H9 (cell line): ENCODE data around the gene TSPYL2. TPM values are rescaled to one million over a fixed set of nuclear protein-coding genes. Genes with fewer than 3 reads are reported as not detected.
A peak's percentile ranks its signal among the peaks of the same experiment; 100 is the strongest.

Experiments used
- DNase-seq: peaks from one replicate; pipeline ENCODE4 v3.0.0-alpha.2; 2017
- H2AFZ ChIP-seq: one replicate; pipeline ENCODE4 v1.6.1; 2013; ENCODE audit warnings: mild to moderate bottlenecking, low read length, control low read depth, moderate library complexity
- H2AK5ac ChIP-seq: 2 replicates; pipeline ENCODE4 v1.6.1; 2013; ENCODE audit warnings: low read length, control low read depth, mixed read lengths; ENCODE audit not compliant: insufficient read length
- H2BK120ac ChIP-seq: one replicate; pipeline ENCODE4 v1.6.1; 2013; ENCODE audit warnings: low read depth, mild to moderate bottlenecking, low read length, control low read depth, inconsistent platforms; ENCODE audit not compliant: poor library complexity, severe bottlenecking
- H2BK12ac ChIP-seq: 2 replicates; pipeline ENCODE4 v1.6.1; 2013; ENCODE audit warnings: low read length, control low read depth, mixed read lengths, low read depth; ENCODE audit not compliant: insufficient read length
- H2BK15ac ChIP-seq: 2 replicates; pipeline ENCODE4 v1.6.1; 2013; ENCODE audit warnings: low read depth, low read length, control low read depth
- H2BK20ac ChIP-seq: one replicate; pipeline ENCODE4 v1.6.1; 2013; ENCODE audit warnings: low read depth, mild to moderate bottlenecking, low read length, control low read depth, inconsistent platforms; ENCODE audit not compliant: poor library complexity, severe bottlenecking
- H2BK5ac ChIP-seq: 2 replicates; pipeline ENCODE4 v1.6.1; 2013; ENCODE audit warnings: low read length, control low read depth, mixed read lengths; ENCODE audit not compliant: insufficient read length
- H3K14ac ChIP-seq: 2 replicates; pipeline ENCODE4 v1.6.1; 2013; ENCODE audit warnings: low read length, control low read depth; ENCODE audit not compliant: insufficient read depth
- H3K18ac ChIP-seq: 2 replicates; pipeline ENCODE4 v1.6.1; 2013; ENCODE audit warnings: low read depth, mild to moderate bottlenecking, mixed read lengths, low read length, control low read depth; ENCODE audit not compliant: insufficient read length
- H3K23ac ChIP-seq: 2 replicates; pipeline ENCODE4 v1.6.1; 2013; ENCODE audit warnings: low read length, control low read depth, mixed read lengths, low read depth; ENCODE audit not compliant: insufficient read length
- H3K23me2 ChIP-seq: 2 replicates; pipeline ENCODE4 v1.6.1; 2013; ENCODE audit warnings: low read depth, mild to moderate bottlenecking, mixed read lengths, low read length, control low read depth; ENCODE audit not compliant: insufficient read length, poor library complexity, severe bottlenecking
- H3K27ac ChIP-seq: 2 replicates; pipeline ENCODE4 v1.5.1; 2013; ENCODE audit warnings: low read length, control low read depth, mixed read lengths, low read depth; ENCODE audit not compliant: insufficient read length
- H3K27me3 ChIP-seq: 2 replicates; pipeline ENCODE4 v1.6.1; 2013; ENCODE audit warnings: low read length, control low read depth, inconsistent platforms; ENCODE audit not compliant: insufficient read depth
- H3K4ac ChIP-seq: 2 replicates; pipeline ENCODE4 v1.6.1; 2013; ENCODE audit warnings: low read depth, mild to moderate bottlenecking, control low read depth, inconsistent platforms, low read length, moderate library complexity
- H3K4me1 ChIP-seq: 2 replicates; pipeline ENCODE4 v1.6.1; 2013; ENCODE audit warnings: low read length, control low read depth, inconsistent platforms; ENCODE audit not compliant: insufficient read depth
- H3K4me2 ChIP-seq: 2 replicates; pipeline ENCODE4 v1.6.1; 2013; ENCODE audit warnings: low read length, control low read depth, mixed read lengths; ENCODE audit not compliant: insufficient read length, insufficient read depth
- H3K56ac ChIP-seq: 2 replicates; pipeline ENCODE4 v1.6.1; 2013; ENCODE audit warnings: low read depth, mild to moderate bottlenecking, mixed read lengths, low read length, control low read depth; ENCODE audit not compliant: insufficient read length
- H3K79me1 ChIP-seq: 2 replicates; pipeline ENCODE4 v1.6.1; 2013; ENCODE audit warnings: low read depth, mild to moderate bottlenecking, moderate library complexity, low read length, control low read depth, inconsistent platforms; ENCODE audit not compliant: insufficient read depth, poor library complexity, severe bottlenecking
- H3K79me2 ChIP-seq: 2 replicates; pipeline ENCODE4 v1.6.1; 2013; ENCODE audit warnings: low read length, control low read depth, inconsistent platforms; ENCODE audit not compliant: insufficient read depth
- H3K9ac ChIP-seq: 2 replicates; pipeline ENCODE4 v1.6.1; 2013; ENCODE audit warnings: low read length, control low read depth, mixed read lengths; ENCODE audit not compliant: insufficient read length; ENCODE audit errors: extremely low read depth
- H3K9me3 ChIP-seq: one replicate; pipeline ENCODE4 v1.6.1; 2013; ENCODE audit warnings: low read depth, low read length, inconsistent platforms; ENCODE audit not compliant: control insufficient read depth
- H3T11ph ChIP-seq: one replicate; pipeline ENCODE4 v1.6.1; 2013; ENCODE audit warnings: mild to moderate bottlenecking, low read length, control low read depth, inconsistent platforms
- H4K20me1 ChIP-seq: one replicate; pipeline ENCODE4 v1.6.1; 2013; ENCODE audit not compliant: control insufficient read depth, insufficient read length, insufficient read depth
- H4K5ac ChIP-seq: 2 replicates; pipeline ENCODE4 v1.6.1; 2013; ENCODE audit warnings: low read depth, mild to moderate bottlenecking, mixed read lengths, low read length, control low read depth; ENCODE audit not compliant: insufficient read length
- H4K8ac ChIP-seq: replicated peaks from 2 replicates; pipeline ENCODE4 v1.6.1; 2013; ENCODE audit warnings: low read length, control low read depth, mixed read lengths, low read depth; ENCODE audit not compliant: insufficient read length
- H4K91ac ChIP-seq: 2 replicates; pipeline ENCODE4 v1.6.1; 2013; ENCODE audit warnings: low read depth, mild to moderate bottlenecking, moderate library complexity, mixed read lengths, low read length, control low read depth; ENCODE audit not compliant: insufficient read length
- H3K27ac Mint-ChIP-seq, 3 experiments: 2 replicates in 2 of 3; 3 replicates in 1 of 3; pipeline ENCODE4 v1.8.0; 2020 to 2021; ENCODE audit warnings: mixed read lengths in 3 of 3, mild to moderate bottlenecking in 1 of 3, moderate library complexity in 1 of 3
- H3K27me3 Mint-ChIP-seq: 2 replicates; pipeline ENCODE4 v1.8.0; 2021; ENCODE audit warnings: low read depth, mild to moderate bottlenecking, moderate library complexity, mixed read lengths
- H3K36me3 Mint-ChIP-seq, 3 experiments: 2 replicates in 2 of 3; 3 replicates in 1 of 3; pipeline ENCODE4 v1.8.0; 2020 to 2021; ENCODE audit warnings: low read depth in 3 of 3, mixed read lengths in 3 of 3; ENCODE audit not compliant: insufficient read depth in 1 of 3
- H3K4me1 Mint-ChIP-seq, 2 experiments: 2 replicates each; pipeline ENCODE4 v1.8.0; 2020; ENCODE audit warnings: mixed read lengths in 2 of 2
- H3K4me3 Mint-ChIP-seq, 2 experiments: 2 replicates in 1 of 2; 3 replicates in 1 of 2; pipeline ENCODE4 v1.8.0; 2020 to 2021; ENCODE audit warnings: mild to moderate bottlenecking in 2 of 2, mixed read lengths in 2 of 2, moderate library complexity in 1 of 2
- H3K9me3 Mint-ChIP-seq, 2 experiments: 2 replicates in 1 of 2; 3 replicates in 1 of 2; pipeline ENCODE4 v1.8.0; 2020; ENCODE audit warnings: mild to moderate bottlenecking in 2 of 2, mixed read lengths in 2 of 2, moderate library complexity in 1 of 2
- WGBS: extraction: QIAGEN DNeasy Blood & Tissue Kit; methylation state at CpG from one replicate; pipeline ENCODE4 v1.1.7; 2013; ENCODE audit warnings: missing lambda C conversion rate, low lambda C conversion rate, mixed read lengths; ENCODE audit not compliant: insufficient read length; ENCODE audit errors: extremely low coverage; 5-methylcytosine and 5-hydroxymethylcytosine counted together
- total RNA-seq: library from RNA; stranded (reverse); gene quantifications from 2 replicates; pipeline ENCODE4 v1.2.1, GENCODE V29; 2021
- TF ChIP-seq, protein P1 (sequence below): fragments of 200-600 bp; sonication (generic); conservative IDR thresholded peaks from 3 replicates; pipeline ENCODE4 v1.8.0; 2021; ENCODE audit warnings: antibody characterized with exemption, mild to moderate bottlenecking

The TSPYL2 gene
- total RNA-seq, 1 experiment from 2014 or later: 24.6 TPM

DNA sequence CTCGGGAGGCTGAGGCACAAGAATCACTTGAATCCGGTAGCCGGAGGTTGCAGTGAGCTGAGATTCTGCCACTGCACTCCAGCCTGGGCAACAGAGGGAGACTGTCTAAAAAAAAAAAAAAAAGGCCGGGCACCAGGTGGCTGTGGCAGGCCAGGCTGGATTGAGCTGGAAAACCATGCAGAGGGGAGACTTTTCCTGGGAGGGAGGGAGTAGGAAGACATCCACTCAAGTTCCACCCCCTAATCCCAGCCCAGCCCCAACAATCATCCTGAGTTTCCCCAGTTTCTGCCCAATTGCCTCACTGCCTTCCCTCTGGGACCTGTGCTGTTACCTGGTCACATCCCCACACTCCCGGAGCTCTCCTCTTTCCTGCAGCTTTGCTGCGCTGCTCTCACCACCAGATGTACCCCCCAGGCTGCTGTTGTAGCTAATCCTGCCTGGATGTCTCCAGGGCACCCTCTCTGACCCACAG lies 9.0 kb upstream of the TSPYL2 start:
- Mint-ChIP-seq H3K4me3 (peak overlapping the region in 1 of 2 experiments; percentile 53; a peak in 1 of 5 replicates), H3K27ac (peak overlapping the region in 2 of 3 experiments; percentile 82 to 92; a peak in 3 of 7 replicates), H3K36me3 (peaks cover 3 to 10% (median 4%) of the 10 kb centered on the region in 3 experiments; a peak in 5 of 7 replicates), H3K9me3 (peaks cover 65% of the 10 kb centered on the region in 2 experiments), H3K4me1 (peaks cover 13 to 14% of the 10 kb centered on the region in 2 experiments), H3K27me3 (peaks cover 3% of the 10 kb centered on the region)
- TF ChIP-seq, protein P1, sequence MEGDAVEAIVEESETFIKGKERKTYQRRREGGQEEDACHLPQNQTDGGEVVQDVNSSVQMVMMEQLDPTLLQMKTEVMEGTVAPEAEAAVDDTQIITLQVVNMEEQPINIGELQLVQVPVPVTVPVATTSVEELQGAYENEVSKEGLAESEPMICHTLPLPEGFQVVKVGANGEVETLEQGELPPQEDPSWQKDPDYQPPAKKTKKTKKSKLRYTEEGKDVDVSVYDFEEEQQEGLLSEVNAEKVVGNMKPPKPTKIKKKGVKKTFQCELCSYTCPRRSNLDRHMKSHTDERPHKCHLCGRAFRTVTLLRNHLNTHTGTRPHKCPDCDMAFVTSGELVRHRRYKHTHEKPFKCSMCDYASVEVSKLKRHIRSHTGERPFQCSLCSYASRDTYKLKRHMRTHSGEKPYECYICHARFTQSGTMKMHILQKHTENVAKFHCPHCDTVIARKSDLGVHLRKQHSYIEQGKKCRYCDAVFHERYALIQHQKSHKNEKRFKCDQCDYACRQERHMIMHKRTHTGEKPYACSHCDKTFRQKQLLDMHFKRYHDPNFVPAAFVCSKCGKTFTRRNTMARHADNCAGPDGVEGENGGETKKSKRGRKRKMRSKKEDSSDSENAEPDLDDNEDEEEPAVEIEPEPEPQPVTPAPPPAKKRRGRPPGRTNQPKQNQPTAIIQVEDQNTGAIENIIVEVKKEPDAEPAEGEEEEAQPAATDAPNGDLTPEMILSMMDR: no peak
- no peaks in the 10 kb centered on the region for H4K20me1 ChIP-seq
- no peaks in the 10 kb centered on the region for H3K4me1 ChIP-seq
- H2BK20ac ChIP-seq: no peak overlapping the region
- H3K79me2 ChIP-seq: no peaks in the 10 kb centered on the region
- H3K4ac ChIP-seq: no peak overlapping the region
- peaks cover 26% of the 10 kb centered on the region for H3K9me3 ChIP-seq
- DNase-seq: no peak
- peaks cover 4% of the 10 kb centered on the region for H3K23me2 ChIP-seq
- H4K8ac ChIP-seq: no peak overlapping the region
- H2BK120ac ChIP-seq: no peak overlapping the region
- no peak overlapping the region for H2BK15ac ChIP-seq
- no peak overlapping the region for H2AK5ac ChIP-seq
- no peak overlapping the region for H2BK5ac ChIP-seq
- no peak overlapping the region for H2BK12ac ChIP-seq
- no peak overlapping the region for H3K14ac ChIP-seq
- H3K56ac ChIP-seq: no peak overlapping the region
- no peak overlapping the region for H3K23ac ChIP-seq
- H3K27me3 ChIP-seq: no peaks in the 10 kb centered on the region
- H3K18ac ChIP-seq: no peak overlapping the region
- no peak overlapping the region for H3K27ac ChIP-seq
- no peak overlapping the region for H2AFZ ChIP-seq
- H4K5ac ChIP-seq: no peak overlapping the region
- no peaks in the 10 kb centered on the region for H3K79me1 ChIP-seq
- no peak overlapping the region for H3K4me2 ChIP-seq
- H3T11ph ChIP-seq: no peak overlapping the region
- H3K9ac ChIP-seq: no peak overlapping the region
- WGBS: no CpG with 5 or more reads among the region's 6 CpGs
- H4K91ac ChIP-seq: no peak overlapping the region
